HepG2 (cell line): ENCODE results near the gene ARHGDIA. TPM values are rescaled to one million over a fixed set of nuclear protein-coding genes. Genes with fewer than 3 reads are reported as not detected.
A peak's percentile ranks its signal among the peaks of the same experiment; 100 is the strongest.

Experiments used
- ATF5 ChIP-seq: sonication (generic); formaldehyde crosslinking; IDR thresholded peaks from 2 replicates; pipeline ENCODE4 v1.4.0; 2020; ENCODE audit warnings: mild to moderate bottlenecking, low read depth, missing genetic modification reagents
- CCAR2 ChIP-seq: fragments of 200-400 bp; formaldehyde crosslinking; optimal IDR thresholded peaks from 2 replicates; pipeline ENCODE3; 2018; ENCODE audit warnings: low read depth, mild to moderate bottlenecking, low read length, moderate library complexity
- HNRNPLL ChIP-seq: fragments of 200-400 bp; formaldehyde crosslinking; IDR thresholded peaks from 2 replicates; pipeline ENCODE4 v1.6.1; 2017; ENCODE audit warnings: mild to moderate bottlenecking, low read depth, low read length; ENCODE audit not compliant: poor library complexity, severe bottlenecking
- HOXA5 ChIP-seq: sonication (generic); formaldehyde crosslinking; IDR thresholded peaks from 2 replicates; pipeline ENCODE4 v1.4.0; 2020; ENCODE audit warnings: missing genetic modification reagents
- ISL2 ChIP-seq: sonication (generic); formaldehyde crosslinking; IDR thresholded peaks from 2 replicates; pipeline ENCODE4 v1.5.0; 2020; ENCODE audit warnings: missing genetic modification reagents
- LCORL ChIP-seq, 2 experiments: fragments of 450-650 bp in 1 of 2; sonication (generic) in 1 of 2; formaldehyde crosslinking in 1 of 2; IDR thresholded peaks; 2 replicates each; pipeline versions ENCODE4 v1.5.0 to v1.6.1; 2017 to 2020; ENCODE audit warnings: antibody characterized with exemption in 1 of 2, missing genetic modification reagents in 1 of 2
- RBFOX2 ChIP-seq: fragments of 200-400 bp; formaldehyde crosslinking; IDR thresholded peaks from 2 replicates; pipeline ENCODE4 v1.6.1; 2017; ENCODE audit warnings: low read depth, mild to moderate bottlenecking, low read length
- SMAD1 ChIP-seq: sonication (generic); formaldehyde crosslinking; IDR thresholded peaks from 2 replicates; pipeline ENCODE4 v1.4.0; 2020; ENCODE audit warnings: missing genetic modification reagents, low read depth, mild to moderate bottlenecking, borderline replicate concordance
- SMARCE1 ChIP-seq: fragments of 450-650 bp; IDR thresholded peaks from 2 replicates; pipeline ENCODE4 v1.6.1; 2017; ENCODE audit warnings: borderline replicate concordance
- SNAPC2 ChIP-seq: sonication (generic); formaldehyde crosslinking; IDR thresholded peaks from 2 replicates; pipeline ENCODE4 v1.8.1; 2022; ENCODE audit warnings: mild to moderate bottlenecking, missing genetic modification reagents
- ZBTB40 ChIP-seq, 2 experiments: fragments of 450-650 bp in 1 of 2; sonication (generic) in 1 of 2; formaldehyde crosslinking in 1 of 2; IDR thresholded peaks; 2 replicates each; pipeline versions ENCODE4 v1.6.1 to v1.8.0; 2016 to 2022; ENCODE audit warnings: antibody characterized with exemption in 1 of 2, mild to moderate bottlenecking in 1 of 2, missing genetic modification reagents in 1 of 2
- ZFP82 ChIP-seq: sonication (generic); formaldehyde crosslinking; IDR thresholded peaks from 2 replicates; pipeline ENCODE4 v1.5.1; 2020; ENCODE audit warnings: mild to moderate bottlenecking, missing genetic modification reagents, borderline replicate concordance
- ZMYM4 ChIP-seq: sonication (generic); formaldehyde crosslinking; IDR thresholded peaks from 2 replicates; pipeline ENCODE4 v1.8.1; 2023; ENCODE audit warnings: mild to moderate bottlenecking, missing genetic modification reagents
- ZNF20 ChIP-seq: sonication (generic); formaldehyde crosslinking; IDR thresholded peaks from 2 replicates; pipeline ENCODE4 v1.4.0; 2020; ENCODE audit warnings: mild to moderate bottlenecking, moderate library complexity, missing genetic modification reagents
- ZNF296 ChIP-seq: sonication (generic); formaldehyde crosslinking; conservative IDR thresholded peaks from 2 replicates; pipeline ENCODE4 v1.5.0; 2020; ENCODE audit warnings: mild to moderate bottlenecking, missing genetic modification reagents
- ZNF30 ChIP-seq: sonication (generic); formaldehyde crosslinking; IDR thresholded peaks from 2 replicates; pipeline ENCODE4 v1.5.0; 2020; ENCODE audit warnings: mild to moderate bottlenecking, missing genetic modification reagents
- ZNF343 ChIP-seq: sonication (generic); formaldehyde crosslinking; IDR thresholded peaks from 2 replicates; pipeline ENCODE4 v1.4.0; 2020; ENCODE audit warnings: mild to moderate bottlenecking, missing genetic modification reagents
- ZNF513 ChIP-seq: sonication (generic); formaldehyde crosslinking; conservative IDR thresholded peaks from 2 replicates; pipeline ENCODE4 v1.5.0; 2020; ENCODE audit warnings: missing genetic modification reagents
- polyA plus RNA-seq, 8 experiments: library from polyadenylated mRNA; depleted of rRNA in 3 of 8; stranded (reverse) in 7 of 8; unstranded in 1 of 8; fragments of >200 nt; fragmentation: Illumina TruSeq in 4 of 8; extraction: Trizol in 4 of 8; gene quantifications; 2 replicates each; pipeline versions ENCODE4 v1.2.1 to v1.2.3, GENCODE V29; 2011 to 2016; ENCODE audit warnings: low read depth in 4 of 8, missing spikeins in 1 of 8, mixed read lengths in 1 of 8; ENCODE audit not compliant: insufficient read depth in 1 of 8
- total RNA-seq, 5 experiments: library from RNA; depleted of rRNA; stranded (reverse); fragments of >200 nt; fragmentation: Illumina TruSeq; extraction: Trizol; gene quantifications; 2 replicates each; pipeline ENCODE4 v1.2.3, GENCODE V29; 2016; ENCODE audit warnings: low read depth in 1 of 5

Gene ARHGDIA
- total and polyA plus RNA-seq, 2 of the 13 experiments (the other 11 are each of a cell fraction or from before 2014, with no cell fraction given), result 40.0 to 64.0 TPM

- TF ChIP-seq SMAD1 (no peak), ZBTB40 (IDR thresholded peaks at IDR 0.05) (no peak), ZBTB40 (CRISPR knock-in tag; IDR thresholded peaks at IDR 0.05) (no peak), ZNF513 (CRISPR knock-in tag) (no peak), SNAPC2 (CRISPR knock-in tag) (no peak), SMARCE1 (no peak), ZNF30 (CRISPR knock-in tag) (no peak), ZNF343 (CRISPR knock-in tag) (peak; percentile 36; the same call in 1 of the 2 replicates), ZNF296 (CRISPR knock-in tag) (no peak; the same call in 1 of the 2 replicates), ZNF20 (no peak), ZMYM4 (CRISPR knock-in tag) (no peak), HNRNPLL (peak; percentile 15), ISL2 (no peak; the same call in none of the 2 replicates), CCAR2 (no peak), ATF5 (CRISPR knock-in tag) (no peak), HOXA5 (CRISPR knock-in tag) (no peak), RBFOX2 (peak; percentile 84), ZFP82 (CRISPR knock-in tag) (no peak), LCORL (IDR thresholded peaks at IDR 0.05) (no peak), LCORL (CRISPR knock-in tag; IDR thresholded peaks at IDR 0.05) (peak; percentile 69; the same call in 1 of the 2 replicates)
Measured at GRCh38 chr17:81902653-81903414, 31.7 kb upstream of the ARHGDIA start (continued).
